HL-60 (cell line): ENCODE data around the gene ZBTB25.

Source experiments
- DNase-seq, 2 experiments: peaks; one replicate each; pipeline ENCODE4 v3.0.0-alpha.2; 2010 to 2020; ENCODE audit warnings: low read depth in 1 of 2, low spot score in 1 of 2
- H3K27ac ChIP-seq: fragments of 250-450 bp; sonication (Bioruptor Pico); replicated peaks from 2 replicates; pipeline ENCODE4 v1.5.1; 2020; ENCODE audit warnings: mild to moderate bottlenecking, moderate library complexity
- H3K27me3 ChIP-seq: fragments of 250-450 bp; sonication (Bioruptor Pico); 2 replicates; pipeline ENCODE4 v1.5.1; 2021; ENCODE audit warnings: mild to moderate bottlenecking, moderate library complexity; ENCODE audit not compliant: insufficient read depth, poor library complexity, severe bottlenecking
- H3K4me3 ChIP-seq: replicated peaks from 2 replicates; pipeline ENCODE4 v1.5.1; 2011; ENCODE audit warnings: mild to moderate bottlenecking, control low read depth, low read length; ENCODE audit not compliant: insufficient read depth
- GABPA ChIP-seq: IDR thresholded peaks from 2 replicates; pipeline ENCODE4 v1.6.1; 2012; ENCODE audit warnings: low read depth
- POLR2AphosphoS5 ChIP-seq: IDR thresholded peaks from 2 replicates; pipeline ENCODE4 v1.6.1; 2012; ENCODE audit warnings: low read depth
- SPI1 ChIP-seq: IDR thresholded peaks from 2 replicates; pipeline ENCODE4 v1.6.1; 2012; ENCODE audit warnings: low read depth, mild to moderate bottlenecking, borderline replicate concordance
- TF ChIP-seq, protein P1 (sequence below): IDR thresholded peaks from one replicate; pipeline ENCODE4 v1.5.1; 2011; ENCODE audit warnings: low read length, control low read depth, inconsistent platforms; ENCODE audit not compliant: insufficient read depth
- TF ChIP-seq, protein P2 (sequence below): IDR thresholded peaks from 2 replicates; pipeline ENCODE4 v1.6.1; 2012; ENCODE audit warnings: low read depth; ENCODE audit not compliant: insufficient replicate concordance

ZBTB25 gene

DNA sequence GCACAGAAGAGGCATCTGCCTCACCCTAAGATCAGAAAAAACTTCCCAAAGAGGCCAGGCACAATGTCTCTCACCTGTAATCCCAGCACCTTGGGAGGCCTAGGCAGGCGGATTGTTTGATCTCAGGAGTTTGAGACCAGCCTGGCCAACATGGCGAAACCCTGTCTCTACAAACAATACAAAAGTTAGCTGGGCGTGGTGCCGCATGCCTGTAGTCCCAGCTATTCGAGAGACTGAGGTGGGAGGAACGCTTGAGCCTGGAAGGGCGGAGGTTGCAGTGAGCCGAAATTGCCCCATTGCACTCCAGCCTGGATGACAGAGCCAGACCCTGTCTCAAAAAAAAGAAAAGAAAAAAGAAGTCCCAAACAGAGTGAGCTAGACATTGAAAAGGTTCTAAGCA, 5.4 kb upstream of the ZBTB25 start:
- DNase-seq = no peak
- no peak overlapping the region for H3K4me3 ChIP-seq
- TF ChIP-seq, protein P1, sequence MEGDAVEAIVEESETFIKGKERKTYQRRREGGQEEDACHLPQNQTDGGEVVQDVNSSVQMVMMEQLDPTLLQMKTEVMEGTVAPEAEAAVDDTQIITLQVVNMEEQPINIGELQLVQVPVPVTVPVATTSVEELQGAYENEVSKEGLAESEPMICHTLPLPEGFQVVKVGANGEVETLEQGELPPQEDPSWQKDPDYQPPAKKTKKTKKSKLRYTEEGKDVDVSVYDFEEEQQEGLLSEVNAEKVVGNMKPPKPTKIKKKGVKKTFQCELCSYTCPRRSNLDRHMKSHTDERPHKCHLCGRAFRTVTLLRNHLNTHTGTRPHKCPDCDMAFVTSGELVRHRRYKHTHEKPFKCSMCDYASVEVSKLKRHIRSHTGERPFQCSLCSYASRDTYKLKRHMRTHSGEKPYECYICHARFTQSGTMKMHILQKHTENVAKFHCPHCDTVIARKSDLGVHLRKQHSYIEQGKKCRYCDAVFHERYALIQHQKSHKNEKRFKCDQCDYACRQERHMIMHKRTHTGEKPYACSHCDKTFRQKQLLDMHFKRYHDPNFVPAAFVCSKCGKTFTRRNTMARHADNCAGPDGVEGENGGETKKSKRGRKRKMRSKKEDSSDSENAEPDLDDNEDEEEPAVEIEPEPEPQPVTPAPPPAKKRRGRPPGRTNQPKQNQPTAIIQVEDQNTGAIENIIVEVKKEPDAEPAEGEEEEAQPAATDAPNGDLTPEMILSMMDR = no peak
- TF ChIP-seq, protein P2, sequence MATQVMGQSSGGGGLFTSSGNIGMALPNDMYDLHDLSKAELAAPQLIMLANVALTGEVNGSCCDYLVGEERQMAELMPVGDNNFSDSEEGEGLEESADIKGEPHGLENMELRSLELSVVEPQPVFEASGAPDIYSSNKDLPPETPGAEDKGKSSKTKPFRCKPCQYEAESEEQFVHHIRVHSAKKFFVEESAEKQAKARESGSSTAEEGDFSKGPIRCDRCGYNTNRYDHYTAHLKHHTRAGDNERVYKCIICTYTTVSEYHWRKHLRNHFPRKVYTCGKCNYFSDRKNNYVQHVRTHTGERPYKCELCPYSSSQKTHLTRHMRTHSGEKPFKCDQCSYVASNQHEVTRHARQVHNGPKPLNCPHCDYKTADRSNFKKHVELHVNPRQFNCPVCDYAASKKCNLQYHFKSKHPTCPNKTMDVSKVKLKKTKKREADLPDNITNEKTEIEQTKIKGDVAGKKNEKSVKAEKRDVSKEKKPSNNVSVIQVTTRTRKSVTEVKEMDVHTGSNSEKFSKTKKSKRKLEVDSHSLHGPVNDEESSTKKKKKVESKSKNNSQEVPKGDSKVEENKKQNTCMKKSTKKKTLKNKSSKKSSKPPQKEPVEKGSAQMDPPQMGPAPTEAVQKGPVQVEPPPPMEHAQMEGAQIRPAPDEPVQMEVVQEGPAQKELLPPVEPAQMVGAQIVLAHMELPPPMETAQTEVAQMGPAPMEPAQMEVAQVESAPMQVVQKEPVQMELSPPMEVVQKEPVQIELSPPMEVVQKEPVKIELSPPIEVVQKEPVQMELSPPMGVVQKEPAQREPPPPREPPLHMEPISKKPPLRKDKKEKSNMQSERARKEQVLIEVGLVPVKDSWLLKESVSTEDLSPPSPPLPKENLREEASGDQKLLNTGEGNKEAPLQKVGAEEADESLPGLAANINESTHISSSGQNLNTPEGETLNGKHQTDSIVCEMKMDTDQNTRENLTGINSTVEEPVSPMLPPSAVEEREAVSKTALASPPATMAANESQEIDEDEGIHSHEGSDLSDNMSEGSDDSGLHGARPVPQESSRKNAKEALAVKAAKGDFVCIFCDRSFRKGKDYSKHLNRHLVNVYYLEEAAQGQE = no peak
- TF ChIP-seq GABPA = no peak
- TF ChIP-seq SPI1 = no peak
- no peak for TF ChIP-seq POLR2AphosphoS5

DNA sequence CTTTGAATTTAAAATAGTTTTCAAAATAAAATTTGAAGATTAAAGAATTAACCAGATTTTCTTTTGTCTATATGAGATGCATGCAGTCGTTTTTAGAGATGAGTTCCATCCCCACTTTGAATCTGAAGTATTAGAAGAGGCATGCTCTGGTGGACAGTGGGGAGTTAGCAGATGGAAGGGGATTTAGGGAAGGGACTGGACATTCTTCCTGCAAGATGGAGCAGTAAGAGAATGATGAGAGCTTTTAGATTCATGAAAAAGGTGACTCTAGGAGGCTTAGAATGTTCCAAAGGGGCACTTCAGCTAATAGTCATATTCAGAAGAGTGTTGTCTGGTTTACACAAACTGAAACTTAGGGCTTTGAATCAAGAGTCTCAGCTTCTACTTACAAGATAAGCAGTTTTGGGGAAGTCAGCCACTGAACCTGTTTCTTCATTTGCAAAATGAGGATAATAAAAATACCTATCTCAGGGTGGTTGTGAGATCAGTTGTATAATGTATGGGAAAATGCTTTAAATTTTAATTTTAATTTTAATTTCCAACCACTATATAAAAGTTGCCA, 4.7 kb upstream of the ZBTB25 start:
- Histone ChIP-seq H3K27me3 (no peaks in the 10 kb centered on the region), H3K4me3 (no peak overlapping the region), H3K27ac (no peak overlapping the region)
- TF ChIP-seq SPI1 (peak; percentile 56), POLR2AphosphoS5 (no peak)
- DNase-seq = no peak

More for the DNA sequence above, 5.4 kb upstream of the ZBTB25 start:
- Histone ChIP-seq H3K27me3 (no peaks in the 10 kb centered on the region), H3K27ac (no peak overlapping the region)

DNA sequence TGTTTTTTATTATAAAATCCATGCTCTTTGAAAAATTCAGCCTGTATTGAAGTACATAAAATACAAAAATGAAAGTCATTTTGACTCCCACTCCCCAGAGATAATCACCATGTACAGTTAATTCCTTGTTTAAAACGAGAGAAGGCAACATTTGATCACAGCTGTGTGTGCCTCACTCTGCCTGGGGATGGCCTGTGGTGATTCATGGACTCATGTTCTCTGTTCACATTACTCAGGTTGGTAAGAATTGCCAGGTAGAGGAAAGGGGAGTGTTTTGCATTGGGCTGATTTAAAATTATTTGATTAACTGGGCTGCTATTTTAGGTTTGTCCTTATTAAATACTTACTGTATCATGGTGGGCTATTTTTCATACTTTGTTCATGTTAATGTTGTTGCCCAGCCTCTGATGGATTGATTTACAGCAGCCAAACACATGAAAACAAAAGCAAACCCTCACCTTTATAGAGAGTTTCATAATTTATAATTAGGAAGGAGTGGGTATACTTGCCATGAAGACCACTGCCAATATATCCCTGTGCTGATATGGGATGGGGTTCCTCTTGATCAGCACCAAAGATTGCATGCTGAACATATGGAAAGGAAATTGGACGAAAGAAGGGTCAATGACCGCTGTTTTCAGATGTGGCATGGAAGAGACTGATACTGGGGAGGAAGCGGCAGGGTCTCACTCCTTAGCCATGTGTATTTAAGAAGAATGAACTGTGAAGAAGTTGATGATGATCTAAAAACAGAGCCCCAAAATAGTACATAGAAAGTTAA, 3.9 kb upstream of the ZBTB25 start:
- no peak overlapping the region for H3K4me3 ChIP-seq
- DNase-seq = no peak
- TF ChIP-seq POLR2AphosphoS5 = no peak
- no peak overlapping the region for H3K27ac ChIP-seq
- no peaks in the 10 kb centered on the region for H3K27me3 ChIP-seq

DNA sequence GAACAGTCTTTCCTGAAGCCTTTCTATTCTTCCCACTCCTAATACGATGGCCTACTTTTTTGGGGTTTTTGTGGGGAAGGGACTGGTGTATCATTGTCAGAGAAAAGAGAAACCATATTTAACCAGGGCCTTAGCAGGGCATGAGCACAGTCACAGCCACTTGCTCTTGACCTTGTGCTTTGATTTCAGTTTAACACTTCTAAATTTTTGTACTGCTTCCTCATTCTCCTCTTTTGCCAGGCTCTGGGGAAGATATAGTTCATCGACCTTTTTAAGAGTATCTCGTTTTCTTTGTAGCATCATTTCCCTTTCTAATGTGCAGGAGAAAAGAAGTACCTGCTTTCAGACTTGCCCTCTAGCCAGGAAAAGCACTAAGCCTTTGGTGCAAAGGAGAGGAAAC, 3.1 kb upstream of the ZBTB25 start:
- no peak for DNase-seq
- Histone ChIP-seq H3K4me3 (no peak overlapping the region), H3K27me3 (no peaks in the 10 kb centered on the region), H3K27ac (no peak overlapping the region)
- TF ChIP-seq SPI1 (no peak), POLR2AphosphoS5 (no peak), GABPA (no peak)
- TF ChIP-seq, protein P2 = no peak
- TF ChIP-seq, protein P1 = no peak
